OCI-LY1 (cell line): Measurements from ENCODE around the gene SRP9.

Experiments used
- CTCF ChIP-seq: fragments of 200-600 bp; sonication (generic), shearing (Covaris generic); IDR thresholded peaks from 2 replicates; pipeline ENCODE4 v1.5.1; 2017; ENCODE audit warnings: mild to moderate bottlenecking, antibody characterized with exemption, low read length, moderate library complexity, mixed read lengths
- EZH2 ChIP-seq: fragments of 200-600 bp; sonication (generic), shearing (Covaris generic); IDR thresholded peaks from 2 replicates; pipeline ENCODE4 v1.8.0; 2017; ENCODE audit warnings: borderline replicate concordance, mixed run types, mild to moderate bottlenecking, antibody characterized with exemption, low read length, moderate library complexity, mixed read lengths

- no peak for TF ChIP-seq CTCF
- no peak for TF ChIP-seq EZH2
Observed at GRCh38 chr1:225744745-225745144, 32.9 kb upstream of the SRP9 start.
